GM10847 (cell line): ENCODE measurements around the gene UGT1A4.

Experiments
- POLR2A ChIP-seq: IDR thresholded peaks from 2 replicates; pipeline ENCODE4 v1.6.1; 2011; ENCODE audit not compliant: insufficient read length; ENCODE audit errors: extremely low read depth

Gene UGT1A4

DNA sequence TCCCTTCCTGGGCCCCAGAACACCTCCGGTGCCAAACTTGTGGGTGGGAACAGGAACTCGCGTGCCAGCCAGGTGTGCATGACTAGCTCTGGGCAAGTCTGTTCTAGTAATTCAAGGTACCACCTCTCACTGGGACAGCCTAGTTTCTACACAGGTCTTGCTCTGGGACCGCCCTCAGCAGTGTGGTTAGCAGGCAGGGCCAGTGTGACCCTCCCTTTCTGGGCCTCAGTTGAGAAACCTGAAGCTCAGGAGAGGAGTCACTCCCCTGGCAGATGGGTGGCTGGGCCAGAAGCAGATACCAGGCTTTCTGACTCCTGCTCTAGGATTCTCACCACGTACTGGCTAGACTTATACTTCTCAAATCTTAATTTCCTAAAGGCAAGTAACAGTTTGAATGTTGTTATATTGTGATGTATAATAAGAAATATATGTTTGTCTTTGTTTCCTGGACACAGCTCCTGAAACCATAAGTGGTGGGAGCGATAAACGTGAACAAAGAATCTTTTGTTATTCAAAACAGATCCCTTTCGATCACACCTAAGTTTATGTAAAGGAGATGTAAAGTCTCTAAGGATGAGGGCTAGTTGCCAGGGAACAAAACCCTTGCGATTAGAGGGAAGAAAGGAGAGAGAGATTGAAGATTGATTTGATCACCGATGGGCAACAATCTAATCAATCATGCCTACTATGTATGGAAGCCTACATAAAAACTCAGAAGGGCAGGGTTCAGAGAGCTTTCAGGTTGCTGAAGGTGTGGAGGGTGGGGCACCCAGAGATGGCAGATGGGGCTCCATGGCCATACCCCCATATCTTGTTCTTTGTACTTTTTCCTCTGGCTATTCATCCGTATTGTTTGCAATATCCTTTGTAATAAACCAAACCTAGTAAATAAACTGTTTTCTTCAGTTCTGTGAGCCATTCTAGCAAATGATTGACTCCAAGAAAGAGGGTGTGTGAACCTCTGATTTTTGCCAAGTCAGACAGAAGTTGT is 26.8 kb upstream of the UGT1A4 start:
- TF ChIP-seq POLR2A = no peak

GRCh38 chr2:233692648-233693047 is 25.9 kb upstream of the UGT1A4 start, which contains the start of gene UGT1A6:
Gene UGT1A6, plus strand, starts transcription at chr2:233692890. Its CDS starts 115 bp downstream, at chr2:233693005.
- no peak for TF ChIP-seq POLR2A

DNA sequence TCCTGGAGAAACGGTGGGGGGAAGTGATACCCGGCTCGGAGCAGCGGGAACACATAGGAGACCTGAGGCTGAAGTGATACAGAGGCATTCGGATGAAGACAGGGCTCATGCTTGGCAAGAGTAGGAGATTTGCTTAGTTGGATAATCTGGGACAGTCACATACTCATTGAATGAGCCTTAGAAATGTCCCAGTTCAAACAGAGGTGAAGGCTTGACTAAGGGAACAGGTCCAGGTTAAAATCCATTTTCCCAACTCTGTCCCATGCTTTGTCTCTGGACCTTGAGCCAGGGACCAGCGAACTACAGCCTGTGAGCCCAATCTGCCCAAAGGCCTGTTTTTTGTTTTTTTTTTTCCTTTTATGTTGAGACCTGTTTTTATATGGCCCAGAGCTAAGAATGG is 24.6 kb upstream of the UGT1A4 start:
- no peak for TF ChIP-seq POLR2A

DNA sequence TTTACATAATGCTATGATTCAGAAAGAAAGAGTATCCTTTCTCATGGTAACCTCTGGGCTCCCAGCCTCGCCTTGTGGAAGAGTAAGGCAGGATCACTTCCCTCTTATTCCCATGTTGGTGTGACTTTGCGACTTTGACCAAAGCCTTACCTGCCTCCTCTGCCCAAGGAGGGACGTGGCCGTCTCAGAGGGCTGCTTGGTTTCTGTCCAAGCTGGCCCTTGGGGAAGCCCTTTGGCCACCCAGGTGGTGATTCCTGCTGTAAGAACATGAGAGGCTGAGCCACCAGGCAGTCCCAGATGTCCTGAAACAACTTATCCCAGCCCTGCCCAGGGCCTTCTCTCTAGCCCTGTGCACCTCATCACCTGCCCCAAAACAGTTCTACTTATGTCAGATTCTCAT is 19.8 kb upstream of the UGT1A4 start:
- TF ChIP-seq POLR2A = no peak

- no peak for TF ChIP-seq POLR2A
These were observed 19.0 kb upstream of the UGT1A4 start for GRCh38 chr2:233699424-233700027.

DNA sequence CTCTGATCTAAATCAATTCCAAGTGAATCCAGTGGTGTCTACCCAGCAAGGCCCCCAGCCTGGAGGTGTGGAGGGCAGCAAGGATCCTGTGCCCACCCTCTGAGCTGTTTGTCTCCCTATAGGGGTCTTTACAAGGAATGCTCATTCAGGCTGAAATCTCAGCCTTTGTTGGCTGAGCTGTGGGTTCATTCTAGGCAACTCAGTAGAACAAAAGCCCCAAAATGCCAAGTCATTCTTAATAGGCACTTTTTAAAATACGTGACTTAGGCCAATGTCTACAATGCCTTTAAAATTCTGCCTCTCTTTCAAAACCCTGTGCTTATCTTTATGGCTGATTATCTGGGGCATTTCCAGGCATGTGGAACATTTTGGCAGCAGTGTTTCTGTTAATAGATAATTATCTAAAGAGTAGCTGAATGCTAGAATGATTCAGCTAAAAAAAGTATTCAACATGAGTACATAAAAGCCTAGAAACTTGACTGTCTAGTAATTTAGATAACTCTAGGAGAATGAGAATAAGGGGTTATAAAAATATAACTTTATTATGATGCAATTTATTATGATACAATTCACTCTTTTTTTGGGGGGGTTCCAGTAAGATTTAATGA is 18.4 kb upstream of the UGT1A4 start:
- TF ChIP-seq POLR2A = no peak

- no peak for TF ChIP-seq POLR2A
These were observed 16.3 kb upstream of the UGT1A4 start for GRCh38 chr2:233702238-233702637.

GRCh38 chr2:233705911-233706506 is 12.5 kb upstream of the UGT1A4 start:
- no peak for TF ChIP-seq POLR2A

DNA sequence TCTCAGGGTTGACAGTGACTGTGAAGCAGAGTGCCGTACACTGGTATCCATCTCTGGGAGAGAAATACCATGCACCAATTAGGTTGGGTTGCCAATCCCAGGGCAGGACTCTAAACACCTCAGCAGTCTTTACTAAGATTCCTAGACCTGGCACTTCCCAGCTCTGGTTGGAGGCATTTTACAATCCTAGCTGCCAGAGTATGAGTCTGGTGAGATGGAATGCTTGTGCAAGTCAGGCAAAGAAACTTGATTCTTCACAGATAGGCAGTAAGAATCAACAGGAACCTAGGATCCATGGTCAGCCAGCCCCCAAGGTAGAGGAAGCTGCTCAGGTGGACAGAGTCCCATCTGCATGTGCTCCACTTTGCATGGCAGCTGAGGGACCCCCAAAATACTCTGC is 11.8 kb upstream of the UGT1A4 start:
- TF ChIP-seq POLR2A = no peak

DNA sequence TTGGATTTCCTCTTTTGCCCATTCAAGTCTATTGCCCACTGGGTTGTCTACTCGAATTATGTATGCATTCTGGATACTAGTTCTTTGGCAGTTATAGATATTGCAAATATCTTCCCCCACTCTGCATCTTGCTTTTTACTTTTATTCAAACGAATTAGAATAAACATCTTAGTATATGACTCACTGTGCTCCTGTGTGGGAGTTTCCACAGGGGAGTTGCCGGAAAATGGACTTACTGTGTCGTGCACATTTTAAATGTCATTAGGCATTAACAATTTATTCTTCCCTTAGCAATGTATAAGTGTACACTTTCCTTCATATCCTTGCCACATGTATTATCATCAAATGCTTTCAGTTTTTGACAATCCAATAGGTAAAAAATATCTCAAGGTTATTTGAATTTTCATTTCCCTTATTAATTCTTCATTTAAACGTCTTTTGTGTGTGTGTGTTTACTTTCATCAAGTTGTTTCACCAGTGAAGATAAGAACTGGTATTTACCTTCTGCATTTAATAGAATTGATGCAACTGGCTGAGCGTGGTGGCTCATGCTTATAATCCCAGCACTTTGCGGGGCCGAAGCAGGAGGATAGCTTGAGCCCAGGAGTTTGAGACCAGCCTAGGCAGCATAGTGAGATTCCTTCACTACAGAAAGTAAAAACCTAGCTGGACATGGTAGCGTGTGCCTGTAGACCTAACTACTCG is 10.4 kb upstream of the UGT1A4 start:
- TF ChIP-seq POLR2A = no peak

DNA sequence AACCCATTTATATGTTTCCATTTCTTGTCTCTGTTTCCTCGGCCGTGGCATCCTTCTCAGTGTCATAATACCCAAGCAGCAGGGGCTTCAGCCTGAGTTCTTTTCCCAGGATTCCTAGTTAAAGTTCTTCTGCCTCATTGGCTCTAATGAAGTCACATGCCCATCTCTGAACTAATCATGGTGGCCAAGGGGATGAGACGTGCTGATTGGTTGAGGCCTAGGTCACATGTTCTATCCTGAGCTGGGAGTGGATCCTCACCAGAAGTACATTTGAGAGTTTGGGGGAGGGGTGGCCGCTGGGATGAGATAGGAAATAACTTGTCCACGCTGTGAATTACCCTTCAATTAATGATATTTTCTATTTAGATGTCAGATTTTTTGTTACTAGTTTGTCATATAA is 9.6 kb upstream of the UGT1A4 start:
- TF ChIP-seq POLR2A = no peak

GRCh38 chr2:233711312-233712008 is 7.1 kb upstream of the UGT1A4 start:
- no peak for TF ChIP-seq POLR2A

DNA sequence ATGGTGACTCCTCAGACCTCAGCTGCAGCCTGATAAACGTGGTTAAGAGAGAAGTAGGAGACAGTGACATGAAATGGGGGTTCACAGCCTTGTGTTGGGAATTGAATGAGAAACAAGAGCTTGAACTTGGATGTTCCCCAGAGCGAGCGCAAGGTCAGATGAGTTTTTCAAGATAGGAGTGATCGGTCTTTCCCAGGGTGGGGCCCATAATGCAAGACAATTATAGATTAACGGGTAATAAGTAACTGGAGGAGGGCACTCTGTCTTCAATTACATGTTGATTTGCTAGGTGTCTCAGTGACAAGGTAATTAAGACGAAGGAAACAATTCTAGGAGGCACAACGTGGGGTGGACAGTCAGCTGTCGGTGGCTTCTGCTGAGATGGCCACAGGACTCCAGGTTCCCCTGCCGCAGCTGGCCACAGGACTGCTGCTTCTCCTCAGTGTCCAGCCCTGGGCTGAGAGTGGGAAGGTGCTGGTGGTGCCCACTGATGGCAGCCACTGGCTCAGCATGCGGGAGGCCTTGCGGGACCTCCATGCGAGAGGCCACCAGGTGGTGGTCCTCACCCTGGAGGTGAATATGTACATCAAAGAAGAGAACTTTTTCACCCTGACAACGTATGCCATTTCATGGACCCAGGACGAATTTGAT is 5.8 kb upstream of the UGT1A4 start, which contains the start of gene UGT1A5:
UGT1A5 (plus strand) TSS at position 297 of the 651 bp plus-strand sequence; CDS start at position 382, 85 bp downstream.
- no peak for TF ChIP-seq POLR2A

DNA sequence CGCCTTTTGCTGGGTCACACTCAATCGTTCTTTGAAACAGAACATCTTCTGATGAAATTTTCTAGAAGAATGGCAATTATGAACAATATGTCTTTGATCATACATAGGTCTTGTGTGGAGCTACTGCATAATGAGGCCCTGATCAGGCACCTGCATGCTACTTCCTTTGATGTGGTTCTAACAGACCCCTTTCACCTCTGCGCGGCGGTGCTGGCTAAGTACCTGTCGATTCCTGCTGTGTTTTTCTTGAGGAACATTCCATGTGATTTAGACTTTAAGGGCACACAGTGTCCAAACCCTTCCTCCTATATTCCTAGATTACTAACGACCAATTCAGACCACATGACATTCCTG is 5.3 kb upstream of the UGT1A4 start:
- TF ChIP-seq POLR2A = no peak
